Activated T-cell treated with anti-CD3 and anti-CD28 coated beads for 1 hour (primary cell): ENCODE results near the gene PLEKHM3.
"Not testable (repeated sequence)": the region's sequence is repeated elsewhere in the genome, so short reads cannot be mapped to it uniquely, and the experiment has no call there.

ENCODE experiments used
- DNase-seq: peaks from one replicate; pipeline ENCODE4 v3.0.0-alpha.2; 2020; ENCODE audit warnings: low read depth

PLEKHM3 gene

GRCh38 chr2:207920321-207920720 is 105.0 kb downstream of the PLEKHM3 start:
- no peak for DNase-seq

DNA sequence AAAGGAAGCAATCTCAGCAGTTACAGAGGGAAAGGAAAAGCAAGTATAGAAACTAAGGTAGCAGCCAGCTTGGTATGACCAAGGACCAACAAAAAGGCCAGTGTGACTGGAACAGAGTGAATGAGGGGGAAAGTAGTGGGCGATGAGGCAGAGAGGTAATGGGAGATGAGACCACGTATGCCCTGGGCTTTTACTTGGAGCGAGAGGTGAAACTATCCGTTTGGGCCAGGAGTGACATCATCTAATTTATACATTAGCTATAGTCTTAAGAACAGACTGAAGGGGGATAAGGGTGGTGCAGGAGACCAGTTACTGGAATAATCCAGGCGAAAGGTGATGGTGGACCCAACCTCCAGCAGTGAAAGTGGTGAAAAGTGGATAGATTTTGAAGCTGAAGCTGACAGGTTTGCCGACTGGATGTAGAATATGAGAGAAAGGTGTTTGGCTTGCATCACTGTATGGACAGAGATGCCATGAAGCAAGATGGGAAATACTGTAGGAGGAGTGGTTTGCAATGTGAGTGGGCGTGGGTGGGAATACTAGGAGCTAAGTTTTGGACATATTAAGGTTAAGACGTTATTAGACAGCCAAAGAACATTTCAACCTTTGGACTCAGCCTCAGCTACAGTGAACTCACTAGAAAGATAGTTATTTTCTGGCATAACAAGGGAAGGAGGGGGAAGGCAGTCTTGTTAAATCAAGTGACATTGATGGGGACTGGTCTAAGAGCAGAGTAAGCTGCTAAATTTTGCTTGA is 106.0 kb downstream of the PLEKHM3 start:
- DNase-seq, result no peak

DNA sequence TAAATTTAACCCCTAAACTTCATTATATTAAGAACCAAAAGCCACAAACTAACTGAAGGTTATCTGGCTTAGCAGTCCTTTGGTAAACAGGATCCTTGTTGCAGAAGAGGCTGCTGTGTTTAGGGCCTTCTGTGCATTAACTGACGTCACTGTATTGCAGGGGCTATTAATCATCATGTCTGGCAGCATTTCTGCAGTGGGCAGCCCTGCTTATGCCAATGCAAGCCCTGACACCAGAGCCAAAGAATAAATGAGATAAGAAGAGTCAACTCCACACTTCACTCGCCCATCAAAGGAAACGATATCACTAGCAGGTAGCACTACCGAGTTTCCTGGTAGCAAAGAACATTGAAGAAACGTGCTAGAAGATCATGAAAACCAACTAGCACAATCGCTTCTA is 110.6 kb downstream of the PLEKHM3 start:
- DNase-seq, result no peak

DNA sequence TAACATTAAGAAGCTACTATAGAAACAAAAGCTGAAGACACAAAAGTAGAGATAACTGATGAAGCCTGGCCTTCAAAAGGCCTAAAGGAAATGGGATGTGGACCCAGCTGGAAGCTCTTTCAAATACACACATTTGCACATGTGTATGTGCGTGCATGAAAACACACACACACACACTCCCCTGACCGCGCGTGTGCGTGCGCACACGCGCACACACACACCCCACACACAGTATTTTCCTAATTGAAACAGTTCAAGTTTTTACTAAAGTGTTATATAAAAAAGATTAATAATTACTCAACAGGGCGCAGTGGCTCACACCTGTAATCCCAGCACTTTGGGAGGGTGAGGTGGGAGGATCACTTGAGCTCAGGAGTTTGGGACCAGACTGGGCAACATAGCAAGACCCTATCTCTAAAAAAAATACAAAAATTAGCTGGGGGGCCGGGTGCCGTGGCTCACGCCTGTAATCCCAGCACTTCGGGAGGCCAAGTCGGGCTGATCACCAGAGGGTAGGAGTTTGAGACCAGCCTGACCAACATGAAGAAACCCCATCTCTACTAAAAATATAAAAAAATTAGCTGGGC is 111.5 kb downstream of the PLEKHM3 start:
- no peak for DNase-seq

- DNase-seq, result no peak
These were observed 113.5 kb downstream of the PLEKHM3 start for GRCh38 chr2:207911856-207912255.

- DNase-seq, result no peak
These were observed 114.1 kb downstream of the PLEKHM3 start for GRCh38 chr2:207911215-207911614.

DNA sequence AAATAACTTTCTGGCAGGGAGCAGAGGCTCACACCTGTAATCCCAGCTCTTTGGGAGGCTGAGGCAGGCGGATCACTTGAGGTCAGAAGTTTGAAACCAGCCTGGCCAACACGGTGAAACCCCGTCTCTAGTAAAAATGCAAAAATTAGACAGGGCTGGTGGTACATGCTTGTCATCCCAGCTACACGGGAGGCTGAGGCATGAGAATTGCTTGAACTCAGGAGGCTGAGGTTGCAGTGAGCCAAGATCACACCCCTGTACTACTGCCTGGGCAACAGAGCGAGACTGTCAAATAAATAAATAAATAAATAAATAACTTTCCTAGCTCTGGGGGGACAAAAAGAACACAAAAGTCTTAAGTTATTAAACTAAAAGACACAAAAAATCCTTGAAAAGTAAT is 118.8 kb downstream of the PLEKHM3 start:
- not testable (repeated sequence) for DNase-seq

DNA sequence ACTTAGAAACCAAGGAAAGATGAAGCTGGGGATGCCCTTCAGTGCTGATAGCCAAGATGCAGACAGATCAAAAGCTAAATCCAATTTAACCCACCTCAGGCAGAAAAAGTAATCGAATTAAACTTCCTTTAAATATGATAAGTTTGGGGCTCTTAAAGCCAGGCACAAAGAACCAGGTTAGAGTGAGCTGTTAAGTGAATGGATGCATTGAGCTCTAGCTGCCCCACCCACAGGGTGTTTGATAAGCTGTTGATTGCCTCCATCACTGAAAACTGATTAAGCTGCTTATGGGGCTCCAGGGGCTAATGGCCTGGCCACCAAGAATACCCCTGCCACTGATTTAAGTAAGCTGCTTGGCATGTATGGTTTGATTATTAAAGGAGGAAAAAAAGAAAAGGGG is 119.8 kb downstream of the PLEKHM3 start:
- no peak for DNase-seq

- no peak for DNase-seq
These were observed 122.1 kb downstream of the PLEKHM3 start for GRCh38 chr2:207903236-207903635.

- no peak for DNase-seq
These were observed 122.5 kb downstream of the PLEKHM3 start for GRCh38 chr2:207902821-207903220.

GRCh38 chr2:207901829-207902228 is 123.5 kb downstream of the PLEKHM3 start:
- DNase-seq, result no peak

DNA sequence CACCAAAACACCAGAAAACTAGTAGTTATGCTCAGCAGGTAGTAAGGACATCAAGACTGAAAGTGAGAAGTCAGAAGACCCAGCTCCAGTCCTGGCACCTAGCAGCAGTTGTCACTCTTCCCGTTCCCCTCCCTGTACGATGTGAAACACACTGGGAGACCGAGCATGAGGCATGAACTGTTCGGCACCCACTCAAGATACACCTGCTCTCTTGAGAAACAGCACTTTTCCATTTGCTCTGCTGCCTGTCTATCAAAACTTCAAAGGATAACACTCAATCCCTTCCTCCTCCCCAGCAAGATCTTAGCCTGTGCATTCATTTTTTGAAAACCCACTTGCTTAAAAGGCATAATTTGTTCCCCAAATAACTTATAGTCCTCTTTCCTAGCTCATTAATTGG is 123.9 kb downstream of the PLEKHM3 start:
- DNase-seq, result no peak

DNA sequence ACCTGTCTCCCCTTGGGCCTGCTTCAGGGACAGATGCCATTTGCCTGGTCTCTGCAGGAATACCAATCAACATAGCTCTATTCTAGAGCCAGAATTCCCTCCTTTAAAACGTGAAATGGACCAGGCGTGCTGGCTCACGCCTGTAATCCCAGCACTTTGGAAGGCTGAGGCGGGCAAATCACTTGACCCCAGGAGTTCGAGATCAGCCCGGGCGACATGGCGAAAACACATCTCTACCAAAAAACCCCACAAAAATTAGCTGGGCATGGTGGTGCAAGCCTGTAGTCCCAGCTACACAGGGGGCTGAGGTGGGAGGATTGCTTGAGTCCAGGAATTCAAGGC is 127.0 kb downstream of the PLEKHM3 start:
- no peak for DNase-seq

DNA sequence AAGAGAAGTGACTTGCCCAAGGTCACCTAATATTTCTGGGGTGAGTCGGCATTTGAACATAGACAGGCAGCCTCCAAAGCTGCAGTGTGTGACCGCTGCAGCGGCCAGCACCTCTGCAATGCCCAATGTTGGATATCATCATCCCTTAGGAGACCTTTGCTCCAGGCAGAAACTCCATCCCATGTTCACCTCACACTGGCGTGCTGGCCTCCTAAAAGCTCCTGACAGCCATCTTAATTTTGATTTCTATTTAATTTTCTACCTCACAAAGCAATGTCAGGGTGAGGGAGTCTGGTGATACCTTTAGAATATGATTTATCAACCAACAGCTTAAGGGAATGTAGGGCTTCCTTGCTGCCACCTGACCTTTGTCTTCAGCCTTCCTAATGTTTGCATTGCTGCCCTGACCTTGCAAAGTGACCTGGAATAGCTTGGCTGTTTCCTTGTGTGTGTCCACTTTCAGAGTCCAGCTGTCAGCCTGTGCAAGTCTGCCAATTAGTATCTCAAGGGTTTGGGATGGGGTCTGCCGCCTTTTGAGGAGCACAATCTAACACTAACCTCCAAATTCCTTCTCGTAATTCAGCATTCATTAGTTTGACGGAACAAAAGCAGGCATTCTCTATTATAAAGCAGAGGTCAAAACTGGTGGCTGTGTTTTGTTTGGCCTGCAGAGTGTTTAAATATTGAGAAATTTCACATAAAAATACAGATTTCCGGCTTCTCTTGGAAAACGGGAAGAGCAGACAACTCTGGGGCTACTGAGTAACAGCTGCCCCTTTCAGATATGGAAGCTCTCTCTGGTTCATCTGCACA is 127.6 kb downstream of the PLEKHM3 start:
- DNase-seq, result no peak

DNA sequence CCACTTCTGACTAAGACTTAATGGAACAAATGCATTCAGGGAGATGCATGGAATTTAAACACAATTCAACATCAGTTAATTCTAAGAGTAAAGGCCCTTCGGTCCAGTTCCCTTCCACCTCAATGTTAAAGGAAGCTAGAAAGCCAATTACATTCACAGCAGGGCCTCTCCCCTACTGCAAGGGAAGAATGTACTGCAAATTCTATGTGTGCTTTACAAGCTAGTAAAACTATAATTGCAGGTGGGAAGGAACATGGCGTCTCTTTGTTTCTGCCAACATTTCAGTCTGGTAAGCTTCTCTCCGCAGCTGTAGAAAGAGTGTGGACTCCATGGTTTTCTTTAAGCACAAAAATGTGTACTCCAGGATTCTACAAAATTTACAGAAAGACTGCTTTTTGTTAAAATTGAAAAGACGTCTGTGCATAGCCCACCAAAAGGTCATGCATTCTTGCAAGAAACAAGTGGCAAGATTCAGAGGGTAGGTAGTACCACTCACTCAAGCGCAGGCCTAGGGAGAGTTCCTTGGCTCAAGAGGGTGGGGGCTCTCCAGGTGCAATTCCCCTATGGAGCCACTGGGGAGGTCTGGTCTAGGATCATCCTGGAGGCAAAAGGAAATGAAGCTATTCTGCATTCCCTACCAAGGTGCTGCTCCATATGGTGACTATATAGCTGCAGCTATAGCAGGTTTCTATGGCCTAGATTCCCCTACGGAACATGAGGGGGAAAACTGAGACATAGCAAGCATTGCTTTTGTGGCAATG is 128.6 kb downstream of the PLEKHM3 start:
- DNase-seq, result no peak

- DNase-seq, result no peak
These were observed 130.0 kb downstream of the PLEKHM3 start for GRCh38 chr2:207895274-207895860.

- no peak for DNase-seq
These were observed 132.5 kb downstream of the PLEKHM3 start for GRCh38 chr2:207892716-207893402.

DNA sequence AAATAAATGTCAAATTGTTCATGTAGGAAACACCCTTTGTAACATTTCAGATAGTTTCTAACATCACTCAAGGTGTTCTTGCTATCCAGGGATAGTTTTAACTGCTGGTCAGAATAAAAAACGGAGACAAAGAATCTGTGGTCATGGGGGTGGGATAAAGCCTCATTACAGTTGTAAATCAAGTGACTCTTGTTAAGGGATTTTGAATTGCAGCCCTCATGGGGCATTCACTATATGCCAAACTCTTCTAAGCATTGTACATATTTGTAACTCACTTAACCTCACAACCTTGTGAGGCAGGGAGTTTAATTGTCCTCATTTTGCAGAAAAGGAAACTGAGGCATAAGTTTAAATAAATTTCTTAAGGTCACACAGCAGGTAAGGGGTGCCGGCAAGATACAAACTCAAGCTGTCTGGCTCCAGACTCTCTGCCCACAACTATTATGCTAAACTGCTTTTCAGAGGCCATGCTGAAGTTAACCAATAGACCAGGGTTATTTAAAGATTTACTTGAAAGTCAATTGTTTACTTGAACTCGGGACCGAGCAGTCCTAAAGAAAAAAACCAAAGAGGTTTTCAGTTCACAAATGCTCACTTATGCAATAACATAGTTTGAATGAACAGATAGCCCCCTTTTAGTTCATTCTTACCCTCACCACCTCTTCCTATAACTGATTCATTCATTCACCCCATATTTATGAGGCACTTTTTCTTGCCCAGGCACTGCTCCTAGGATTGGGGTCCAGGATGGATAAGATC is 134.1 kb downstream of the PLEKHM3 start:
- no peak for DNase-seq

GRCh38 chr2:207887500-207887899 is 137.8 kb downstream of the PLEKHM3 start:
- DNase-seq, result no peak

DNA sequence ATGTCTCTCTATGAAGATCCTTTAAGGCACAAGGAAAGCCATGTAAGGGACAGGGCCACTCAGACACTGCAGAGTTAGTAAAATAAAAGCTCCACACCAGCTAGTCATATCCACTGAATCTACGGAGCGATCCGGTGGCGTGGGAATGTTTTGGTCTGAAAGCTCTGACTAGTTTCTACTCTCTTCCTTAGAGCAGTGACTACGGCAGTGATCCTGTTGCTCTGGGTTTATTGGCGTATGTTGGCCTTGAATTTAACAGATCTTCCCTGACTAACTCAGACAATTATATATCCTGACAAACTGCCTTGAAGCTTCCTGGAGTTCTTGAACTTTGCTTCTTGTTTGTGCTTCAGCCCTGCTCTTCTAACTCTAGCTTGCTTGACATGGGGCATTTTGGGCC is 140.3 kb downstream of the PLEKHM3 start:
- DNase-seq, result no peak

GRCh38 chr2:207884127-207884526 is 141.2 kb downstream of the PLEKHM3 start:
- no peak for DNase-seq
